NOMO-1 (cell line): Measurements from ENCODE around the gene KCNQ4.

Experiments
- DNase-seq, 2 experiments: peaks; one replicate each; lab custom pipeline; 2025; ENCODE audit not compliant: unreplicated experiment in 2 of 2; lab: John Stamatoyannopoulos, UW

The KCNQ4 gene

DNA sequence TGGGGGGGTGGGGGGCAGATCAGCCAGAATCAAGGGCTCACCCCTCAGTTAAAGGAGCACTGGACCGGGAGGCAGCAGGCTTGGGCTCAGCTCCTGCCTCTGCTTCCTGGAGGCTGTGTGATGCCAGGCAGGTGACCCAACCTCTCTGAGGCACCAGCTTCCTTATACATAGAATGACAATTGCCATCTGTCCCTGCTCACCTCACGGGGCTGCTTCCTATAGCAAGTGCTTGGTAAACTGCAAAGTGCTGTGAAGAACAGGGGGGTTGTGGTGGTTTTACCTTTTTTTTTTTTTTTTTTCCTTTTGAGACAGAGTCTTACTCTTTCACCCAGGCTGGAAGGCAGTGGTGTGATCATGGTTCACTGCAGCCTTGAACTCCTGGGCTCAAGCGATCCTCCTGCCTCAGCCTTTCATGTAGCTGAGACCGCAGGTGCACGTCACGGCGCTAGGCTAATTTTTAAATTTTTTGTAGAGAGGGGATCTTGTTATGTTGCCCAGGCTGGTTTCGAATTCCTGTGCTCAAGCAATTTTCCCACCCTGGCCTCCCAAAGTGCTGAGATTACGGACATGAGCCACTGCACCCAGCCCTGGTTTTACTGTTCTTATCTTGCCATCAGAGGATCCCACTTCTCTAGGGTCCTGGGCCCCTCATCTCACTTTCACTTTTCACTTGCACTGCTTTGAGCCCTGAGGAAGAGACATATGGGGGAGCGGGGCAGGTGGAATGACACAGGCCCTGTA lies 11.6 kb downstream of the KCNQ4 start:
- DNase-seq: no peak

GRCh38 chr1:40795811-40796586 lies 12.4 kb downstream of the KCNQ4 start:
- no peak for DNase-seq

DNA sequence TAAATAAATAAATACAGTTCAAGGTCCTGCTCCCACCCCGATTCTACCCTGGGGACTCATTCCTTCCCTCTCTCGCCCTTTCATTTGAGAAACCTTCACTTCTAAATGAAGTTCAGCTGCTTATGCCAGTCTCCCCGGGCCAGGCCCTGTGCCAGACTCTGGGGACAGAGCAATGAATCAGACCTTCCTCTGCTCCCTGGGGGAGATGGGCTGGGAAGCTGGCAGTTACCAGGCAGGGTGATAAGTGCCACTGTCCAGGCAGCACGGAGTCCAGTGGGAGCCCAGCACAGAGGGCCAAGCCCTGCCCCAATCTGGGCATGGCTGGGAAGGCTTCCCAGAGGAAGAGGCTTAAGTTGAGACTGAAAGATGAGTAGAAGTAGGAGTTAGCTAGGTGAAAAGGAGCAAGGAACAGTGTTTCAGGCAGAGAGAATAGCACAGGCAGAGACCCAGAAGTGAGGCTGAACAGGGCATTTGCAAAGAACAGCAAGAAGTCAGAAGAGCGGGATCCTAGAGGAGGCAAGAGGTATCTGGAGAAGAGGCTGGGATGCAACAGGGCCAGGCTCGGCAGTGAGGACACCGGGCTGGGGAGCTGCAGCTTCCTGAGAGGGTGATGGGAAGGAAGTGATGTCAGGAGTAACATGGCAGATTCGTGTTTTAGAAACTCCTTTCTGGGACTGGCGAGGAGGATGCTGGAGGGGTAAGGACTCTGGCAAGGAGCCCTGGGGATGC lies 13.5 kb downstream of the KCNQ4 start:
- no peak for DNase-seq

- DNase-seq: no peak
Measured at GRCh38 chr1:40797668-40798010, 14.1 kb downstream of the KCNQ4 start.

GRCh38 chr1:40798366-40799281 lies 15.0 kb downstream of the KCNQ4 start:
- no peak for DNase-seq

DNA sequence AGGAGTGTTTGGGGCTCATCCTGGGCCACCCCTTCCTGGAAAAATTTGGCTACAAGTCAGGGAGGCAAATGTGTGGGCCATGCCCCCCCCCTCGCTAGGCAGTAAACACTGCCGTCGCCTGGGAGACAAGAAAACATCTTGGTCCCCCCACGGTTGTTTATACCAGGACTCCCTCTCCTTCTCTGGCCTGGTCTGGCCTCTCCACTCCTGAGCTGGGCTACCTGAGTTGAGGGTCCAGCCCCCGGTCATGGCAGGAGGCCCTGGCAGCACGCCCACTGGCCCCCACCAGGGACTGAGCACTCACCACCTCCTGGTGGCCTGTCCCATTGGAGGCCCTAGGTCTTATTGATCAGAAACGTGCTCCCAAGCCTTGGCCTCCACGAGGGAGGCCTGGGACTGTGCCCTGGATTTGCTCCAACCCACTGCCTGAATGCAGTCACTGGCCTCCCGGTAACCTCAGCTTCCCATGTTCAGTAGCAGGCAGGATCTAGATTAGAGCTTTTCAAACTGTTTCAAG lies 15.8 kb downstream of the KCNQ4 start:
- no peak for DNase-seq

DNA sequence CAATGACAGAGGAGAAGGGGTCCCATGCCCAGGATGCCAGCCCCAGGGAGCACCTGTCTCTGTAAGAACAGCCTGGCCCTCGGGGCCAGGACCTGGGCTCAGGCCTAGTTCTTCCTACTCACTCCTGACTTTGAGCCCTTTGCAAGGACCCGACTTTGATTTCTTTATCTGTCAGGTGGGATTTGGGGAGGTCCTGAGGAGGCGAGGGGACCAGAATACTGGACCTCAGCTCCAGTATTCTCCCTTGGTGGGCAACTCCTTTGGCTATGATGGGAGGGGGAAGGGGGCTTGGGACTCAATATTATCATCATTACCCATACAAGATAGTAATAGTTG lies 18.1 kb downstream of the KCNQ4 start:
- DNase-seq: no peak

DNA sequence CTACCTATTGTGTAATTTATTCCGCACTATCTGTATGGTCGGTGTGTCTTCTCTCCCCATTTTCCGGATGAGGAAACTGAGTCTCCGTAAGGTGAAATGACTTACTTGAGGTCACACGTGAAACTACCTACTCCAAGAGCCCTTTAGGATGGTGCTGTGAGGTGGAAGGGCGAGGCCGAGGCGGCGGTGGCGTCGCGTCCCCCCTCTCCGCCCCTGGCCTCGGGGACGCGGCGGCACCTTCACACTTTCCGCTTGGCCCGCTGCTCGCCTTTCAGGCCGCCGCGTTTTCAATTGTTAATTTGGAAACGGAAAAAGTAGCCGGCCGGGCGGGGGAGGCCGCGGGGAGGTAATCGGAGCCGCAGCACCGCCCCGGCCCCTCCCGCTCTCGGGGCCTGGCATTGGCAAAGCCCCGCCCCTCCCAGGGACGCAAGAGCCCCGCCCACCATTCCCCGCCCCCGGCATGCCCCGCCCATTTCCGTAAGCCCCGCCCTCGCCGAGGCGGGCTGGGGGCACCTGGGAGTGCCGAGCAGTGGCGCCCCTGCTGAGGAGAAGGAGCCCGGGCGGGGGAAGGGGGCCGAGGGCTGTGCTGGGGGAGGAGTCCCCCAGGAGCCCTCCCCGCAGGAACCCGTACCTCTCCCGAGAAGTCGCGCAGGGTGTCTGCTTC lies 18.6 kb downstream of the KCNQ4 start:
- peak; percentile 62 to 90 for DNase-seq

- DNase-seq: peak in 1 of 2 experiments; percentile 36
Measured at GRCh38 chr1:40802742-40803113, 19.1 kb downstream of the KCNQ4 start.

- DNase-seq: no peak
Measured at GRCh38 chr1:40803447-40803846, 19.9 kb downstream of the KCNQ4 start.

DNA sequence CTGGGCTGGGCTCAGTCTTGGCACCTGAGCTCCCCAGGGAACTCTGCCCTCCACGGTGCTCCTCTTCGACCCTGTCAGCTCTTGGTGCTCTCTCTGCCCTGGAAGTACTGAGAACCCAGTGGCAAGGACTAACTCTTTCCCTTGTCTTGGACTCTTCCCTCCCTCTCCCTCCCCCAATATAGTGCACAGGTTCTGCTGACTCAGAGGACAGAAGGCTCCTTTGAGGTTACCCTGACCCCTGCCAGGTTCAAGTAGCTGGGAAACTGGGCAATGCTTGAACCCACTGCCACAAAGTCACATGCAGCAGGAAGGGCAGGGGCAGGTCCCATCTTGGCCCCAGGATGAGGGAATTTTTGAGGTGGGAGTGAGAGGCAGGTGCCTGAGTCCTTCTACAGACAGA lies 20.3 kb downstream of the KCNQ4 start:
- no peak for DNase-seq

DNA sequence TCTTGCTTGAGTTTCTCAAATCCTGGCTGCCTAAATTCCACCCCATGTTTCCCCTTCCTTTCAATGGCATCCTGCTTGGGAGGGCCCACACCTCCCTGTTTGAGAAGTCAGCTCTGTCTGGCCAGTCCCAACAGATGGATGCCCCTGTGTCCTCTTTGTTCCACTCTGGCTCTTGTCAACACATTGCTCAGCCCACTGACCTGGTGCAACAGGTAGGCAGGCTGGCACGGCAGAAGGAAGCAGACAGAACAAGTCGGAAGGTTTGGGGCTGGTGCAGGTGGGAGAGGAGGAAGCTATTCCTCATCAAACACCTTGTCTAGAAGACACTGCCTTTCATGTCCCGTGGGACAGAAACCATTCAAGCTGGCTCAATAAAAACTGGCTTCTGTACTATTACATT lies 22.7 kb downstream of the KCNQ4 start:
- no peak for DNase-seq

DNA sequence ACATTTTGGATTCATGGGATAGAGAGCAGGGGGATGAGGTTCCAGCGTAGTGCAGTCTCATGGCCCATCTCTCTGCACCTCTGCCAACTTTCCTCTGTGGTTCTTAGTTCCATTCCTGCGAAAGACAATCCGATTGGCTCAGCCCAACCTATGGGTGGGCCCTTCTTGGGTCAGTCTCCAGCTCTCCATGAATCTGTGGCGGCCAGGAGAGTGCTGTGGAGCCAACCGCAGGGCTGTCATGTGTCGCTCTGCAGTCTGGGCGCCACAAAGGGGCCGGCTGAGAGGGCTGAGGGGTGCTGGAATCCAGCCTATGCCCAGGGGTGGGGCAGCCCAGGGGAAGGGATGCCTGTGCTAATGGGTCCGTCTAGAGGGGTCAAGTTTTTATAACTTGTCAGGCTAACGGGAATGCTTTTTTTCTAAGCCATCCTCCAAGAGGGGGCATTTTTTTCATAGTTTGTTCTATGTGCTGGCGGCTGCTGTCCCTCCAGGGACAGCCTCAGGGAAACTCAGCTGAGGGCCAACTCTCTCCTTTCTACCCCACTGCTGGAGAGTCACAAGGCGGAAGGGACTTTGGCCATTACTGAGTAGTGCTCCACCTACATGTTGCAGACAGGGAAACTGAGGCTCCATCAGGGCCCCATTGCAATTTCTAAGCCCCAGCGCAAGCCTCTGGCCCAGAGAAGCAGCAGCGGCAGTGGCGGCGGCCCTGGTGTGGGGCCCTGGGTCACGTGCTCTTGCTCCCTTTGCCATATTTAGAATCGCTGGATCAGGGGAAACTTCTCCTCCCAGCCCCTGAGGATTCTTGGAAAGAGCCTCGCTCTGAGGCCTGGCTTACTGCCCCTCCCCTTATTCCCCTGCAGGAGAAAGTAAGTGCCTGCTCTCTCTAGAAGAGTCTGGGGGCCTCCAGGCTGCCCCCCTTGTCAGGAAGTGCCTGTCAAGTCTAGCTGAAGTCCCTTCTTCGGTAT lies 23.4 kb downstream of the KCNQ4 start:
- DNase-seq: no peak

GRCh38 chr1:40808002-40808401 lies 24.4 kb downstream of the KCNQ4 start:
- DNase-seq: no peak

DNA sequence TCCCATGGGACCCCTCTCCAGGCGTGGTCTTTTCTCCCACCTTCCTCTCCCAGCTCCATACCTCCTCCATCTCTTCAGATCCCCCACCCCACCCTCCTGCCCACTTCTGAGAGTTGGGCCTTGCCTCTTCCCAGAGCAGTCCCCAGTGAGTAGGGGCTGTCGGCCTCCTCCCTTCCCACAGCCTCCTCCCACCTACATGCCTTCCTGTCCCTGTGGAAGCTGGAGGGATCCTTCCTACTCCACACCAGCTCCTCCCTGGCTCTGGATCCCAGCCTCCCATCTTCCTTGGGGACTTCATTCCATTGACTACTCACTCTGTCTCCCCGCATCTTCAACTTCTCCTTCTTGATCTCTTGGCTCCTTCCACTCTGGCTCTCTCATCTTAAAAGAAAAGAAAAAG lies 24.9 kb downstream of the KCNQ4 start:
- no peak for DNase-seq

DNA sequence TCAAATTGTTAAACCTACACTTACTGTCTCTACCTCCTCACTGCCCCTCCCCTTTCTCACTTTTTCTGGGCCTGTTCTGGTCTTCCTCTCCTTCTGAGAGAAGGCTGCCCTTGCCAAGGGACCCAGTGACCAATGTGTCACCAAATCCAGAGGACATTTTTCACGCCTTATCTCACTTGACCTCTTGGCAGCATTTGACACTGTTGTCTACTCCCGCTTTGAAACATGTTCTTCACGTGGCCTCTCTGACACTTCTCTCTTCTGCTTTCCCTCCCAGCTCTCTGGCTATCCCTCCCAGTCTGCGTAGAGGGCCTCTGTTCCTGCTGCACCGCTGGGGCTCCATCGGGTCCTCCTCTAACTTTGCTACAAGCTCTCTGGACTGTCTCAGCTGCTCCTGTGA lies 25.3 kb downstream of the KCNQ4 start:
- no peak for DNase-seq

GRCh38 chr1:40810927-40811326 lies 27.3 kb downstream of the KCNQ4 start:
- DNase-seq: no peak

DNA sequence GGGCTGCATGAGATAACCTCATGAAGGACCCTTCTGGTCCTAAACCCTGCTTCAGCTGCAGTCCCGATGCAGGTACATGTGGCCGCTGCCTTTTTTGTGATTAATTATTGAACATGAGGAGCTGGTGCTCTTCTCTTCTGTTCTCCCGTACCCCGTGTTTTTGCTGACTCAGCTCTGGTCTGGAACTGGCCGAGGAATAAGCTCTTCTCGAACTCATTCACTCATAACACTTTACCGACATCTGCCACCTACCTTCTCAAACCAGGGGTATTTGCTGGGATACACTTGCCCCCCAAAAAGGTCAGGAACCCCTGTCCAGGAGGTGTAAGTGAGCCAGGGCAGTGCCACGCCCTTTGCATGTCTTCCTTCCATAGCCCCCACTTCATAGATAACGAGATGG lies 31.8 kb downstream of the KCNQ4 start:
- no peak for DNase-seq

- DNase-seq: no peak
Measured at GRCh38 chr1:40817791-40818263, 34.2 kb downstream of the KCNQ4 start.
